GM13977 (cell line): ENCODE data around the gene HDAC11.

Source experiments
- DNase-seq: peaks from one replicate; pipeline ENCODE4 v3.0.0; 2012; ENCODE audit warnings: low spot score
- in situ Hi-C: fragments of 300-500 bp; cut with MboI; formaldehyde crosslinking; loops from one replicate; pipeline ENCODE4 v1.12.0; 2022; ENCODE audit warnings: low sequenced_read_pairs, low pct_unique_long_range_greater_than_20kb, mixed read lengths, inconsistent platforms; ENCODE audit not compliant: unreplicated experiment
- TF ChIP-seq, protein P1 (sequence below): IDR thresholded peaks from 2 replicates; pipeline ENCODE4 v1.5.1; 2012; ENCODE audit warnings: mild to moderate bottlenecking, control low read depth; ENCODE audit not compliant: insufficient read depth; ENCODE audit errors: extremely low read depth, missing control alignments

Gene HDAC11

DNA sequence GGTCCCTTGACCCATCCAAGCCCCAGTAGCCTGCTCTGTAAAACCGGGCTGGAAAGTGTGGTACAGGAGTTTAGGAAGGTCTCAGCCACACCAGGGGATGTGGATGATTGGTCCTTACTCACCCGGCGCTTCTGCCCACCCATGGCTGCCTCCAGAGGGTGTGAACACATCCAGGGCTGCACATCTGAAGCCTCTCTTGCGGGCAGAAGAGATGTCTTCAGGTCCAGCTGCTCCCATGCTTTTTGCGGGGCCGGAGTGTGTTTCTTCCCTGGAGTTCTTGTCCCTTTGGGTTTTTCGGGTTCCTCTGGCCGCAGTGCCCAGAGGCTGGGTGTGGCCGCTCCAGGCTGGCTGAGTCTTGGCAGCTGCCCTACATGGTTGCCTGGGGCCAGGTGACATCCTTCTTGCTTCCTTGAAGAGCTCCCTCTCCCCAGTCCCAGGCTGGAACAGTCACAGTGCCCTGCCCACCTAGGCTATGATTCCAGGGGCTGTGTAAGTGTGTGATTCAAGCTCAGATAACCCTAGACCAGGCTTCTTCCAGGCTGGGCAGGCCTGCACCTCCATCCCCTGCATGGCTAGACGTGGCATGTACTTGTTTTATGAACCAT is 33.9 kb downstream of the HDAC11 start:
- no peak for DNase-seq
- TF ChIP-seq, protein P1, sequence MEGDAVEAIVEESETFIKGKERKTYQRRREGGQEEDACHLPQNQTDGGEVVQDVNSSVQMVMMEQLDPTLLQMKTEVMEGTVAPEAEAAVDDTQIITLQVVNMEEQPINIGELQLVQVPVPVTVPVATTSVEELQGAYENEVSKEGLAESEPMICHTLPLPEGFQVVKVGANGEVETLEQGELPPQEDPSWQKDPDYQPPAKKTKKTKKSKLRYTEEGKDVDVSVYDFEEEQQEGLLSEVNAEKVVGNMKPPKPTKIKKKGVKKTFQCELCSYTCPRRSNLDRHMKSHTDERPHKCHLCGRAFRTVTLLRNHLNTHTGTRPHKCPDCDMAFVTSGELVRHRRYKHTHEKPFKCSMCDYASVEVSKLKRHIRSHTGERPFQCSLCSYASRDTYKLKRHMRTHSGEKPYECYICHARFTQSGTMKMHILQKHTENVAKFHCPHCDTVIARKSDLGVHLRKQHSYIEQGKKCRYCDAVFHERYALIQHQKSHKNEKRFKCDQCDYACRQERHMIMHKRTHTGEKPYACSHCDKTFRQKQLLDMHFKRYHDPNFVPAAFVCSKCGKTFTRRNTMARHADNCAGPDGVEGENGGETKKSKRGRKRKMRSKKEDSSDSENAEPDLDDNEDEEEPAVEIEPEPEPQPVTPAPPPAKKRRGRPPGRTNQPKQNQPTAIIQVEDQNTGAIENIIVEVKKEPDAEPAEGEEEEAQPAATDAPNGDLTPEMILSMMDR: no peak
- in situ Hi-C loops: no loop called here

DNA sequence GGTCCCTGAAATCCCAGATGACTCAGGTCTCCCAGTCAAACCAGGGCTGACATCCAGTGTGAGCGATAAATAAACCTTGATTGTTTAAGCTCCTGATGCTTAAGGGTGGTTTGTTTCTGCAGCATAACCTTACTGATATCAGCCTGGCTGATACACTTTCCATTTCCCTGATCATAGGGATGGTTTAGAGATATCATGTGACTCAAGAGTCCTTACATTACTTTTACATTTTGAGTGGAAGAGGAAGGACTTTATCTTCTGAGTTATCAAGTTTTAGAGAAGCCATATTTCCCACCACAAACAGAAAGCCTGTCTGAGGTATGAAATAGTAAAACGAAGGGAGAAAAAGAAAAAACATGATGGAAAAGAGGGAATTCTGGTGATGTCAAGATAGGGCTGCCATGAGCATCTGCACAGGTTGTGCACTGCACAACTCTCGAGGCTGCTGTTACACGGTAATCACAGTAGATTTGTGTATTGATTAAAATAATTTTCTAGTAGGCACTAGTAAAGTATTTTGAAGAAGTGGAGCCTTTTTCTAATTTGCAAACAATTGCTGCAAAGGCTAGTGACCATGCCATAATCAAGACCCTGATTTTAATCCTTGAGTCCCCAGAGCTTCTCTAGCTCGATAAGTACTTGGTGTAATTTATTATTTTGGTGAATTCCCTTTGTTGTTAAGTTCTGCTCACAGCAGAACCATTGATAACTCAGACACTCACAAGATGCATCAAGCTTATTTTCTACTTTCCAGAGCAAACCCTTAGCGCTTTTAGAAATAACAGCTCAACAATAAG is 34.7 kb downstream of the HDAC11 start:
- in situ Hi-C loops: no loop called here
- TF ChIP-seq, protein P1: no peak
- no peak for DNase-seq

- in situ Hi-C loops: no loop called here
- DNase-seq: no peak
- TF ChIP-seq, protein P1: no peak
Measured at GRCh38 chr3:13515786-13516759, 36.0 kb downstream of the HDAC11 start.

DNA sequence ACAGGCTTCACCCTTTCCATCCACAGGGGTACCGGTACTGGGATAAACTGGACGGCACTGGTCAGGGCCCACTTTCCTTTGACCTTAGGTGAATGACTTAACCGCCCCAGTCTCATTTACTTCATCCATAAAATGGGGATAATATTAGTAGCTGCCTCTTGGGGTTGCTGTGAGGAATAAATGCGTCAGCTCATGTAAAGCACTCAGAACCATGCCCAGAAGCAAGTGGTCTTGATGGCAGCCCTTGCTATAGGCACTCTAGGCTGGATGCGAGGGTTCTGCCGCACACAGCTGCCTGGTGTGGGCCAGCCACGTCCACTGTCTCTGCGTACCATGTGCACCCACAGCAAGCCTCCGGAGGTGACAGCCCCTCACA is 36.6 kb downstream of the HDAC11 start:
- DNase-seq: no peak
- TF ChIP-seq, protein P1: no peak
- in situ Hi-C loops: no loop called here

DNA sequence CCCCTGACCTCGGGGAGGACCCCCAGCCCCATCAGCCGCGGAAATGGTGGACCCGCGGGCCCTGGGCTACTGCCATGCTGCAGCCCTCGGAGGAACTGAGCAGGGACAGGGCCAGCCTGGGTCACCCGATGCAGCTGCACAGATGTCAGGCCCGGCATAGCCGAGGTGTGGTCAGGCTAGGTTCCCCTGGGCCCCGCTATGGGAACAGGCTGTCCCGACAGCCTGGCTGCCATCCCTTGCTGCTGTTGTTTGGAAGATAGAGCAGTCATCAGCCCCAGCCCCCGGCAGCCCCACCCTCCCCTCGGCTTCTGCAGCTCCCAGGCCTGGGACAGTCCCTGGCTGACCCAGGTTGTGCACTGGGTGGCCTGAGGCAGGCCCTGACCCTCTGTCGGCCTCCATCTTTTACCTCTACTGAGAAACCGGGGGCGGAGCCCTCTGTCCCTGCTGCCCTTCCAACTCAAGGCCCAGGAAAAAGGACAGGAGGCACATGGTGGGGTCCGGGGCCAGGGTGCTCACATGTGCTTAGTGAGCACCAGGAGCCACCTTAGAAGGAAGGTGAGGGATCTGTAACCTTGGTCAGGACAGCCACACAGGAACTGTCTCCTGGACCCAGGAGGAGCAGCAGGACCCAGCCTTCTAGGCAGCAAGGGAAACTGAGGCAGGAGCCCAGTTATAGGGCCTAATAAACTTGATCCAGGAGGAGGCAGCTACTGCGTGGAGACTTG is 37.3 kb downstream of the HDAC11 start:
- TF ChIP-seq, protein P1: no peak
- in situ Hi-C loops: no loop called here
- DNase-seq: no peak

DNA sequence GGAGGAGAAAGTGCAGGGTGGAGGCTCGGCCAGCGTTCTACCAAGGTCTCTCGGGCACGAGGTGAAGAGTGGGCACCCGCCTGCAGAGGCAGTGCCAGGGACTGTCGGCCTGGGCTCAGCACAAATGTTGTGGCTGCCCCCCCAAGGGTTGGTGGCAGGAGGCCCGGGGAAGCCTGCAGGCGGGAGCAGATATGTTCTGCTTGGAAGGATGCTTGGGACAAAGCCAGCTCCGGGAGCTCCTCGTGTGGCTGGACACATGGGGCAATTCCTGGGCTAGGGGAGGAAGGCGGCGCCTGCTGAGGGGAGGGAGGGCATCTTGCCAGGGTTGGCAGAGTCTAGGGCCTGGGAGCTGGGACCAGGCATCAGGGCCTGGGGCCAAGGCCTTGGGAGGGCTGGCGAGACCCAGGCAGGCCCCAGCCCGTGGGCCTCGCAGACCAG is 38.4 kb downstream of the HDAC11 start:
- DNase-seq: no peak
- in situ Hi-C loops: no loop called here
- TF ChIP-seq, protein P1: no peak
